Kidney tubule cell (primary cell): ENCODE results near the gene OSGEP.
"Not testable (repeated sequence)": the region's sequence is repeated elsewhere in the genome, so short reads cannot be mapped to it uniquely, and the experiment has no call there.

Source experiments
- DNase-seq: peaks from one replicate; pipeline ENCODE4 v3.0.0-alpha.2; 2018; ENCODE audit warnings: low spot score

OSGEP gene

DNA sequence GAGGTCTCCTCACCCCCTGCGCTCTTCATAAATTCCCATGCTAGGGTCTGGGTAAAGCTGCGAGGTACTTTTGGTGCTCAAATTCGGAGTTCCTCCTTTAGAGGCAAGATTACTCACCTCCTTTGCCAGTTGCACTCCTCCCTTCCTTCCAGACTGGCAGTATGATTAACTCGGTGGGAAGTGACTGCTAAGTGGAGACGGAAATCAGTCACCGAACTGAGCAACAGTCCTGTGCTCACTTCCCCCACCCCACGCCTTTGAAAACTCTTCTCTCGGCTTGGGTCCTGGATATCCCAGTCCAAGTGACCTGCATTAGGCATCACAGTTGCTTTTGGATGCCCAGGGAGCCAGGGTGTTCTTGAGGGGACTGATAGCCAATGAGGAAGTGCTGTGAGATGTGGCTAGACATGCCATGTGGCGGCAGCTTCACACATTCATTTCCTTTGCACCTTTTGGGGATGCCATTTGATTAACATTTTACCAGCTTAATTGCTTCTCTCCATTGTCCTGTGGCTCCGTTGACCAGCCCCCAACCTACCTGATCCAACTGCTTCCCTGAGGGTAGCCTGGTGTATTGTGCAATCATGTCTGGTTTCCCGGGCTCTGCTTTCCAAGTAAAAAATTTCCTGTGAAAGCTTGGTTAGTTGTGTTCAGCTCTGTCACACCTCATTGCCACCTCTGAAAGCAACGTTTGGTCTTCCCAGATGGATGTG lies 15.4 kb upstream of the OSGEP start:
- DNase-seq, result peak; percentile 93

DNA sequence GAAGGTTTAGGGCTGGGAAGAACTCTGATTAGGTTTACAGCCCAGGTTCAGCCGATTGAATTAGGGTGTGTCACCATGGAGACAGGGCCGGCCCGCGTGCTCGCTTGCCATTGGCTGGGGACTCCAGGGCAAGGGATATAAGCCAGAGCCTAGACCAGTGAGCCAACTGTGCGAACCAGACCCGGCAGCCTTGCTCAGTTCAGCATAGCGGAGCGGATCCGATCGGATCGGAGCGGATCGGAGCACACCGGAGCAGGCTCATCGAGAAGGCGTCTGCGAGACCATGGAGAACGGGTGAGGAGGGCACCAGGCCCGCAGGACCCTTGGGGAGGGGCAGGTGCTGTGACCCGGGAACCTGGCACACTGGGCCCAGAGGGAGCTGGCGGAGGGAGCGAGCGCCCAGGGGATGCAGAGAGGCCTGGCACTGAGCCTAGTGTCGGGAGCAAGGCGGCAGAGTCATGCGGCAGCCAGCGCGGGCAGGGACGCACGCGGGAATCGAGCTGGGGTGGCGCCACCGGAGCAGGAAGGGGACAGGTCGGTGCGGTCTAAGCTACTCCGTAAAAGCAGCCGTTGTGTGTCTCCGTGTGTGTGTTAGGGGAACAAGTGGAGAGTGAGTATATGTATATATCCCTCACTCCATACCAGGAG lies 14.8 kb upstream of the OSGEP start, which contains the start of gene PNP:
PNP (plus strand) TSS at position 165 of the 648 bp plus-strand sequence; CDS start at position 284, 119 bp downstream.
- DNase-seq, result peak; percentile 93

DNA sequence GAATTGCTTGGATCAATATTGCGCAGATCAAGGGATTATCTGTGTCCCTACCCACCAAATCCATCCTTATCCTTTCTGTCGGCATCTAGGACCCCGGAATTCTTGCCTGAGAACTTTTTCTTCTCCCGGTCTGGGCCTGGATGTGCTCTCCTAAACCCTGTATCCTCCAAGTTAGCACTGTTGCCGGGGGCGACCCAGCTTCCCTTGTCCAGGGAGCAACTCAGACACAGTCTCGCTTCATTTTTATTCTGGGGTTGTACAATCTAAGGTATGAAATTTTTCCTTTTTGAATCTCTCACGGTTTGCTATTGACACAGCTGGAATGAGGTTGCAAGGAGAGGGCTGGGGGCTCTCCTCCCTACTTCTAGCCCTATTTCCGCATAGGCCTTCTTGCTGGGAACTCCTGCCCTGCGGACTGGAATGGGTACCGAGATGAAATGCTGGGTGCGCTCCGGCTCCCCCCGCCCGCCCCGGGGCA lies 14.2 kb upstream of the OSGEP start:
- no peak for DNase-seq

DNA sequence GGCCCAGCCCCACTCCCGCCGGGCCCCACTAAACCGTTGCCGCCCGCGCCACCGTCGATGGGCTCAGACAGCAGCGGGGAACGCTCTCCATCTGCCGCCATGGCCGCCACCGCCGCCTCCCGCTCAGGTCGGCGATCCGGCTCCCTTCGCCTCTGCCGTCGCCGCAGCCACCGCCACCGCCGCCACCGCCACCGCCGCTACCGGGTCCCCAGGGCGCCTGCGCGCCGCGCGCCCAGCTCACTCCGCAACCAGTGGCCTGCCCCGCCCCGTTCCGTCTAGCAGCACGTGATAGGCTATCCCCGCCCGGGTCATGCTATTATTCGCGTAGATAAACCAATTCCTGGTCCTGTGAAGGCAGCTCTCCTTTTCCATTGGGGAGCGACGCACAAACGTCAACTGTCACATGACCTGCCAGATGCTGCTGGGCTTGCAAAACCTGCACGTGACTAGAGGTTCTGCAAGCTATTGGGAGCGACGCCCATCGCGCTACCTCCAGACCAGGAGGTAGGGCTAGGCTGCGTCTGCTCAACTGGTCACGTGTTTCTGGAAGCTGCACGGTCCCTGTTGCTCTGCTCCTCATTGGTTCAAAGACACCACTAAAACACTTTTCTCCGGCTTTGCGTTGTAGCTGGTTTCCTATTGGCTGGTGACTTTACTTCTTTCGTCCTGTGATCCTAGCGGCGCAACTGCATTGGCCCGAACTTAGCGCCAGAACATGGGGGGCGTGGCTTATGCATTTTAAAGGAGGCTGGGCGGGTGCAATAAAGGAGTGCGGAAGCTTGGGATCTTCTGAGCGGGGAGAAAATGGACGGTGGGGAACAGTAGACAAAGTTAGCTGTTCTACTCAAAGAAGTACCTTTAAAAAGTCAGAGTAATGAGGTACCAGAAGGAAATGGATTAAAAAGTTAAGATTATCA lies 6.9 kb upstream of the OSGEP start, which contains the start of gene PIP4P1:
PIP4P1 (minus strand) TSS at position 210 of the 917 bp plus-strand sequence; CDS start at position 101, 109 bp downstream.
- DNase-seq, result peak; percentile 100

DNA sequence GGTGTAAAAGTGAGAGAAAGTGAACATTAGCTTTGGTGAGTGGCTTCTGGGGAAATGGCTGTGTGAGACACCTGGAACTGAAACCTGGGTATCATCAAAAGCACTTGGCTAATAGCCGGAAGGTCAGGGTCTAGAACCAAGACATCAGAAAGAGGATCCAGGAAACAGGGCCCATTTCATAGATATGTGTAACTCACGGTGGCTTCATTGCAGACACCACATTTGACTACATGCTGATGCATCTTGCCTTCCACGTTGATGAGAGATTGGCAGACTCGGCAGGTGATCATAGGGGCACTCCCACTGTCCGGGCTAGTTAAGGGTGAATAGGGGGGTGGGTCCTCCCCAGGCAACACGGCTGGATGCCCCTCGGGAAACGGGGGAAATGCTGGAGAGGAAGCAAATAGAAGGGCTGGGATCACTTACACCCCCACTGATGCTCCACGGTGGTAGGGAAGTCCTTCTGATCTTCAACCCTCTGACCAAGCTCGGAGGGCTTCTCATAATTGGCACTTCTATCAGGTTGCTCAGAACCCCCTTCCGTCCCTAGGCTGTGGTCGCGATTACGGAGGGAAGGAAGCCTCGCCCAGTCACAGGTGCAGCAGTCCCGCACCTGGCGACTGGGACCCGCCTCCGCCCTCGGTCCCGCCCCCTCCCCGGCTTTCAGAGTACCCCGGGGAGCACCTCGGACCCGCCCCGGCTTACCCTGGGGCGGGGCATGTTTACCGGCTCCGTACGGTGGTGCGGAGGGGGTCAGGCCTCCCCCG lies 6.0 kb upstream of the OSGEP start:
- peak; percentile 38 for DNase-seq

DNA sequence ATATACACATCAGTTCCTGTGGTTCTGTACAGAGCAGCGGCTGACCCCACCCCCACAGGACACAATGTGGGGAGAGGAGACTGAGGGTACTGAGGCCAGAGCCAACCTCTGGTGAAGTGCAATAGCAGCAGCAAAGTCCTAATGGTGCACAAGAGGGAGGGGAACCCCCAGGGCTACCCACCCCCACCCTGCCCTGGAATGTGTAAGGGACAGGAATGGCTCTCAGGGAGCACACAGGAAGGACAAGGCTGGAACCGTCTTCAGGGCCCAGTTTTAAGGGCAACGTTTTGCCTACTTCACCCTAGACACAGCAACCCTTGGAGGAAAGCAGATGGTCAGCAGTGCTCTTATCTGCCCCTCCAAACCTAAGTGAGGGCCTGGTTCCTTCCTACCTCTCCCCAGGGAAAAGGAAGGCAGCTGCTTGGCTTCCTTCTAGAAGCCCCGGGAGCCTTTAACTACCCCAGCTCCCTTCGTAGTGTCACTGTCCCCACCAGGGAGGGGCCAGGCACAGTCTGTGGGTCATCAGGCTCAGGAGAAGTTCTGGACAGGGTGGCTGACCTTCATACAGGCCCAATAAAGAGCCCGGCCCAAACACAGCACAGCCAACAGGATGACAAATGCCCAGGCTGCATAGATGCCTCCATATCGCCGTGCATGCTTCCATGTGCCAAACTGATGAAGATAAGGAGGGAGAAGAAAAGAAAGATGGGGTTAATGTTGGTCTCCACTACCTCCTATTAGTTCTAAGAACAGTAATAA lies 3.6 kb upstream of the OSGEP start:
- DNase-seq, result no peak

DNA sequence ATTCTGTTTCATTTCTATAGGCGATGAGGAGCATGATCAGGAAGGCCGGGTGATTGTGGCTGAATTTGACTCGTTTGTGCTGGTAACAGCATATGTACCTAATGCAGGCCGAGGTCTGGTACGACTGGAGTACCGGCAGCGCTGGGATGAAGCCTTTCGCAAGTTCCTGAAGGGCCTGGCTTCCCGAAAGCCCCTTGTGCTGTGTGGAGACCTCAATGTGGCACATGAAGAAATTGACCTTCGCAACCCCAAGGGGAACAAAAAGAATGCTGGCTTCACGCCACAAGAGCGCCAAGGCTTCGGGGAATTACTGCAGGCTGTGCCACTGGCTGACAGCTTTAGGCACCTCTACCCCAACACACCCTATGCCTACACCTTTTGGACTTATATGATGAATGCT lies 2.4 kb upstream of the OSGEP start:
- DNase-seq, result no peak

DNA sequence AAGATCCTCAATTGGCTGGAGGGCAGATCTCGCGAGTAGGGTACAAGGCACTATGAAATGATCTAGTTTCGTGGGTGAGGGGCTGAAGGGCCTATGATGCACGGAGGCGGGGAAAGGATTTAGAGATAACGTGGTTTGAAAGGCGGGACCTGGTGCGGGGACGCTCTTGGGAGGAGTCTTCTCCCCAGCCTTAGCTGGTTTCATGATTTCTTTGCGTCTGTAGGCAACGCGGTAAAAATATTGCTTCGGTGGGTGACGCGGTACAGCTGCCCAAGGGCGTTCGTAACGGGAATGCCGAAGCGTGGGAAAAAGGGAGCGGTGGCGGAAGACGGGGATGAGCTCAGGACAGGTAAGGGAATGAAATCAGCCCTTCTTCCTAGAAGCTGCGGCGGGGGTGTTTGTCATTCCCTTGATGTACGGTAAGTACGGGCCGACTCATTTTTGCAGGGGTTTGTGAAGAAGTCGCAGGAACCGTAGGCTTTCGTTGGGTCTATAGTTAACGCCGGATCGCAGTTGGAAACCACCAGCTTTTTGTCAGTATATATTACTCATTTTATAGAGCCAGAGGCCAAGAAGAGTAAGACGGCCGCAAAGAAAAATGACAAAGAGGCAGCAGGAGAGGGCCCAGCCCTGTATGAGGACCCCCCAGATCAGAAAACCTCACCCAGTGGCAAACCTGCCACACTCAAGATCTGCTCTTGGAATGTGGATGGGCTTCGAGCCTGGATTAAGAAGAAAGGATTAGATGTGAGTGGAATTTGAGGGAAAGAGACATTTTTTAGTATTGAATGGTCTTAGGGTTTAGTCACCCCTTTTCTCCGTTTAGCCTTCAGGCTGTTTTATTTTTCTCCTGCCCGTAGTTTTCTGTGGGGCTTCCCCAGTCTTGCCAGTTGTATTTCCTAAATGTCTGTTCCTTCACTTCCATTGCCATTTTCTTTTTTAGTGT lies 1.0 kb upstream of the OSGEP start:
- DNase-seq, result peak; percentile 87

DNA sequence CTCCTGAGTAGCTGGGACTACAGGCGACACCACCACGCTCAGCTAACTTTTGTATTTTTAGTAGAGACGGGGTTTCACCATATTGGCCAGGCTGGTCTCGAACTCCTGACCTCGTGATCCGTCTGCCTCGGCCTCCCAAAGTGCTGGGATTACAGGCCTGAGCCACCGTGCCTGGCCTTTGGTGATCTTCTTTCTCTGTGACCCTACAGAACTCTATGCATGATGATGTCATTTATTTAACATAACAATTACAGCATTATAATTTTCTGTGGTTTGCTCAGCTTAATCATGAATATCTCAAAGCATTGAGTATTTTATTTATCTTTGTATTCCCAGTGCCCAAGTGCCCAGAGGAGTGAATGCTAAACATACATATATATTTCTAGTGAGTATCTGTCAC lies 1.8 kb downstream of the OSGEP start:
- DNase-seq, result not testable (repeated sequence)

DNA sequence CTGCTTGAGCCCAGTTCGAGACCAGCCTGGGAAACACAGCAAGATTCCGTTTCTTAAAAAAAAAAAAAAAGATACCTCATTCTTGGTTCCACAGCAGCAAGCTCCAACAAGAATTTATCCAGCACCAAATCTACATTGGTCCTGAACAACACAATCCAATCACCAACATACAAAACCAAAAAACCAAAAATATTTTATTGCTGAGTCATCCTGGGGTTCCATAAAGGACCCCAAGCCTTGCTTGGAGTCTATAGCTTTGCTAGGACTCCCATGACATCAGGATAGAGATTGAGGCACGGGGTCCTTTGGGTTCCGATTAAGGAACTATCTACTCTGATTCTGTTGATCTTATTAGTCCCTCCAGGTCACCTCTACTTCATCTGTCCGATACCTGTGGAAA lies 7.7 kb downstream of the OSGEP start:
- DNase-seq, result no peak

DNA sequence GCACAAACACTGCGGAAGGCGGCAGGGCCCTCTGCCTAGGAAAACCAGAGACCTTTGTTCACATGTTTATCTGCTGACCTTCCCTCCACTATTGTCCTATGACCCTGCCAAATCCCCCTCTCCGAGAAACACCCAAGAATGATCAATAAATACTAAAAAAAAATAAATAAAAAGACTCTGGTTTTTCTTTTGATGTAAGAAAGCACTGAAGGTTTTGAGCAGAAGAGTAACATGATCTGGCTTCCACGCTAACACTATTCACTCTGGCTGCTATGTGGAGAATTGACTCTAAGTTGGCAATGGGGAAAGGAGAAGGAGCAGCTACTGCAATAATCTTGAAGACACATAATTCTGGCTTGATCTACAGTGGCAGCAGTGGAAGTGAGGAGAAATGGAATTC lies 11.0 kb downstream of the OSGEP start:
- DNase-seq, result not testable (repeated sequence)

DNA sequence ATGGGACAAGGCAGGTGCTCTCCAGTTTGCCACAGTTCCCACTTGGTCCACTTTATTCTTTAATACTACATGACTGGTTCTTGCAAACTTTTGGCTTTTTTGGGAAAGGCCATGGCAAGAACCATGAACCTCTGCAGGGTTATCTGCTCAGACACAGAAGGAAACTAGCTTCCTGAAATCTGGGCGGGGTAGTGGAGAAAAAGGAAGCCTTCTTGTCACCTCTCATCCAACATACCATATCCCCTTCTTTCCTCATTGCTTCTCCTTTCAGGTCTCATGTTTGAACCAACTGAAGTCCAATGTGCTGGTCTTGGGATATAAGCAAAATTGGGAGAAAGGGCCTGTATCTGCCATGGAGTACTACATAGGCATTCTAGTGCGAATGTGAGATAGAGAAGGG lies 13.2 kb downstream of the OSGEP start:
- DNase-seq, result no peak

DNA sequence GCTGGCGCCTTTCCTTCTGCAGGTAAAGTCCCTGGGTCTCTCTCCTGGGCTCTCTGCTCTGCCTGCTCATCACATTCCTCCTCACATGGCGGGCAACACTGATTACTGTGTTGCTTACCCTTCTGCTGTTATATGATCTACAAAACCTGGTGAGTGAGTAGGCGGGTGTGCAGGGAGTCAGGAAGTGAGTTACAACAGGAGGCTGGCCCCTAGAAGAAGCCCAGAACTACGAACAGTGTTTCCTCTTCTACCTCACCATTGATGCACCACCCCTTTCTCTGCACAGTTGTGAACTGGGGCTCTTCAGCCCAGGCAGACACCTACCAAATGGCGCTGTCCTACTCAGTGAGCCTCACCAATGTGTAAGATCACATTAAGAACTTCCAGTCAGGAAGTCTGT lies 13.7 kb downstream of the OSGEP start:
- DNase-seq, result no peak

DNA sequence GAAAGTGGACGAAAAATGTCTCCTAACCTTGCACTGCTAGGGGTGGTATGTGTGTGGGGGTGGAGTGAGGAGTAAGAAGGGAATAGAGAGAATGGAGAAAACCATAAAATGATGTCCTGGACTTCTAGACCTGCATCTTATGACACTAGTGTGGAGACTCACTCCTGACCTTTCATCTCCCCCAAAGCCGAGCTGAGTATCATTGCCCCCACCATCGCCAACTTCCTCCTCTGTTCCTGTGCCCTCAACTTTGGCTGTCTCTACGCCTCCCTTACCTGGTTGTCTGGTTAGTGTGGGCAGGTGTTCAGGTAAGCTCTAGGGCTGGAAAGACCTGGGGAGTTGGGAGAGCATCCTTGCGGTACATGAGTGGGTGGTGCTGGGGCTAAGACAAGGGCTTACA lies 14.1 kb downstream of the OSGEP start:
- DNase-seq, result no peak

DNA sequence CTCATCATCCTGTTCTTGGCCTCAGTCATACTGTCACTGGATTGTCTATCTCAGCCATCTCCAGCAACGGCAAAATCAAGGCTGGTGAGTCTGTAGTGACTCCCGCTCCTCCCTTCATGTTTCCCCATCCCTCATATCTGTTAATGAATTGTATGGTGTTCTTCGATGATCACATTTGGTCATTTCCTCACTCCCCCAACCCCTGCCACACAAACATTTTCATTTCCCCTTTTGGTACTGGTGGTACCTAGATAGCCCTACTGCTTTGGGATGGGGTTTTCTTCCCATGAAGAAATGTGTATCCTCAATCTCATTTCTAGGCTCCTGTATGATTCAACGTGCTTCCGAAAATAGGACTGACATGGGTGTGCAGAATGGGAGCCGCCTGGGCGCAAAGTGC lies 15.9 kb downstream of the OSGEP start:
- no peak for DNase-seq

DNA sequence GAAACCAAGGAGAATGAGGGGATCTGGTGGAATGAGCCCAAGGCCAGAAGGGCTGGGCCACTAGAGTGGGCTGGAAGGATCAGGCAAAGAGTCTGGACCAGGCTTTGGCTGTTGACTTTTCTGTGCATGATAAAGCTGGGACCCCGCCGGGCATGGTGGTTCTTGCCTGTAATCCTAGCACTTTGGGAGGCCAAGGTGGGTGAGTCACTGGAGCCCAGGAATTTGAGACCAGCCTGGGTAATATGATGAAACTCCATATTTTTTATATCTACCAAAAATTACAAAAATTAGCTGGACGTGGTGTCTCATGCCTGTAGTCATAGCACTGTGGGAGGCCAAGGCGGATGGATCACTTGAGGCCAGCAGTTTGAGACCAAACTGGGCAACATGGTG lies 18.3 kb downstream of the OSGEP start:
- DNase-seq, result no peak

DNA sequence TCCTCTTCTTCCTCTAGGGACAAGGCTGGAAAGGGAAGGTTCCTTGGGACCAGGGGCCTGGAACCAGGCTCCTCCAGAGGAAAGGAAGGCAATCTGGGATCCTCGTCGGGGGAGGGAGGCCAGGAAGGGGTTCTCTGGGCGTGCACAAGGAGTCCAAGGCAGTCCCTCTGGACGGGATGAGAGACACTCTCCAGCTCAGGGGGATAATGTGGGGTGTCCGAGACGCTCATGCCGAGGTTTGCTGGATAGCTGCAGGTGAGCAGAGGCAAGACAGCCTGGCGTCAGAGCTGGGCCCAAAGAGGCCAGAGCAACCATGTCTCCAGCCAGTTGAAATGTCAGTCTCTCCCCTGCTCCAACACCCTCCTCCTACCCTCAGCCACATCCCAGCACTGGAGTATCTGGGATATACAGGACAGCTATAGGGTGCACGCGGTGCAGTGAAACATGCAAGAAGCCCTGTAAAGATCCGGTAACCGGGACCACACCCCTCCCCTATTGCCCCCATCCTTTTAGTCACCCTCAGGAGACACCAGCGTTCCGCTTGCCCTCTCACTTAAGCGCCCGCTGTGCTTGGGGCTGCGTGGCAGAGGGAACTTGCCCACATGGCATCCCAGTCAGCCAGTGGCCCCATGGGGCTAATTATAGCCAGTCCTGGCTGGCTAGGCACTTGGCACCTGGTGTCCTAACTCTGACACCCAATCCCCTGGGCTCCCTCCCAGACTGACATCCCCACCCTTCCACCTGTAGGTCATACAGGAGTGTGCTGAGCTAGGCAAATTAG lies 18.8 kb downstream of the OSGEP start, which contains the start of gene KLHL33:
KLHL33 (minus strand) TSS at position 585 of the 781 bp plus-strand sequence; CDS start at position 230, 355 bp downstream.
- no peak for DNase-seq

DNA sequence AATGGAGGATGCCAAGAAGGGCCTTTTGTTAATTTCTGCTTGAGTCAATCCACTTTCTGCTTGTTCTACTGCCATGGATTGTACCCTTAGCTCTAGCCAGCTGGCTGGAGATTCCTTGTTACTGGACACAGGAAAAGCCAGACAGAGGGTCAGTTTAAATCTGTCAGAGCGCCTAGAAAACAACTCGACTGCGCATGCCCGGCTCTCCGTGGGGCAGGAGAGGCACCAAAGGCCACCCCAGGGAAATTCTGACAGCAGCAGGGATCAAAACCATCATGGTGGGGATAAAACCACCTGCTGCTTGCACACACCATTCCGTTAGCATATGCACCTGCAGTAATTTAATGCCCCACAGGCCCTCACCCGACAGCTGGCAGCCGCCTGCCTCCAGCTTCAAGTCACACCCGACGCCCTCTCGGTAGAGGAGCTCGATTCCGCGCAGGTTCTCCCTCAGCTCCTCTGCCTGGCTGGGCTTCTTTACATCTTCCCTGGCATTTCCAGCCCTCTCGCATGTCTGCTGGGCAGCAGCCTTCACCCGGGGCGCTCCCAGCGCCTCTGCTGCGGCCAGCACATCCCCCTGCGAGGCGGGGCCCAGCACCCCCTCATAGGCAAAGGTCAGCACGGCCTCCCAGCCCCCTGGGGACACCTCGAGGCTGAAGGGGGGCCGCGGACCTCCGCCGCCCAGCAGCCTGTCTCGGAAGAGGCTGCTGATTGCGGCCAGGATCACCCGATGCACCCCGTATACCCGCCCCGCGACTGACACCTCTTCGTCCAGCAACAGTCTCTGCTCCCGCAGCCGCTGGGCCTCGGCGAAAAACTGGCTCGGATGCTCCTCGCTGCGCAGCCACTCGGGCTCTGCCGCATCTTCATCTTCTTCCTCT lies 19.7 kb downstream of the OSGEP start:
- no peak for DNase-seq
